GM19438 (cell line): Measurements from ENCODE around the gene TRMT61B.

Experiments used
- ATAC-seq: cut with Tn5 transposase; IDR thresholded peaks from one replicate; pipeline ENCODE4 v1.9.1; 2021; ENCODE audit warnings: low read depth; ENCODE audit not compliant: unreplicated experiment

Gene TRMT61B

DNA sequence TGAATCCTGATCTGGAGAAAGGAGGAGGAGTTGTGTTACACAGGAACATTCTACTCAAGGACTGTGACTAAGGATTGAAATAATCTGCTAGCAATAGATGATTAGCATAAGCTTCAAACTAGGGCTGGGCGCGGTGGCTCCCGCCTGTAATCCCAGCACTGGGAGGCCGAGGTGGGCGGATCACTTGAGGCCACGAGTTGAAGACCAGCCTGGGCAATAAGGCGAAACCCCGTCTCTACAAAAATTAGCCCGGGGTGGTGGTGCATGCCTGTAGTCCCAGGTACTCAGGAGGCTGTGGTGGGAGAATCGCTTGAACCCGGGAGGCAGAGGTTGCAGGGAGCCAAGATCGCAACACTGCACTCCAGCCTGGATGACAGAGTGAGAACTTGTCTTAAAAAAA lies 1.5 kb downstream of the TRMT61B start:
- no peak for ATAC-seq

DNA sequence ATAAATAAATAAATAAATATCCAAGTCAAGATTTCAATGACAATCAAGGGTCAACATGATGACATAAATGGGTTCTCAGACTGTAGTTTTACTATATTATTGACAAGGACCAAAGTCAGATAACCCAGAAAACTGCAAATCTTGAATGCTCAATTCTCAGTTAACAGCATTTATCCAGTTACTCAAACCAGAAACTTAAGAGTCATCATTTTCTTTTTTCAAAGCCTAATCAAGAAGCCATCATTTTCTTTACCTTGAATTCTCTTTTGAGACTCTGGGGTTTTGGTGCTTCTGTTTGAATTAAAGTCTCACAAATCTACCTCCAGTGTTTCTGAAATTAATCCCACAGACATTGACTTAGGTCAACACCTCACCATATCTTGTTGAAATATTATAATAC lies 14.1 kb downstream of the TRMT61B start:
- no peak for ATAC-seq

DNA sequence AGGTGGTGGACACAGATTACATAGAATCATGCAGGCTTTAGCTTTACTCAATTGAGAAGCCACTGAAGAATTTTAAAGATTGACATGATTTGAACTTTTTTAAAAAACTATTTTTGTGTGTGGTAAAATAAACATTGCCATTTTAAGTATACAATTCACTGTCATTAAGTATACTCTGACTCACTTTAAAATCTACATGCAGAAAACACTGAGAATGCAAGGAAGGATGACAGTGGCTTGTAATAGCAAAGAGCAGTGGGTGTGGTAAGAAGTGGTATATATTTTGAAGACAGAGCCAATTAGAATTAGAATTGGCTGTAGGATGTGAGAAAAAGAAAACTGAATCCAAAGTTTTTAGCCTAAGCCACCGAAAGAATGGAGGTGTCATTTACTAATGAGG lies 14.9 kb downstream of the TRMT61B start:
- ATAC-seq, result no peak

DNA sequence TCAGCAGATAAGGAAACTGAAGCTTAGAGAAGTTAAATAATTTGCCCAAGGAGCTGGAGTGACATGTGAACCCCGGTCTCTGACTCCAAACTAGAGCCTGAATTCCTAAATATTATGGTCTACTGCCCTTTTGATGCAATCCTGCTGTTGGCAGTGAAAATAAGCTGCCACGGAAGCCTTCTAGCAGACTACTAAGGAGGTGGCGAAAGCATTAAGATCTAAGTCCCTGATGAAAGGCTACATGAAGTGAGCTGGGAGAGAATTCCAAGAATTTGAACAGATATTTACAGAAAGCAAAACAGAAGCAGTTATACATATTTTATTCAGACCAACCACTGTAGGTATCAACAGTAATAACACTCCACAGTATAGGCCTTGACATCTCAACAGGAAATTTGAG lies 28.1 kb downstream of the TRMT61B start:
- ATAC-seq, result no peak

DNA sequence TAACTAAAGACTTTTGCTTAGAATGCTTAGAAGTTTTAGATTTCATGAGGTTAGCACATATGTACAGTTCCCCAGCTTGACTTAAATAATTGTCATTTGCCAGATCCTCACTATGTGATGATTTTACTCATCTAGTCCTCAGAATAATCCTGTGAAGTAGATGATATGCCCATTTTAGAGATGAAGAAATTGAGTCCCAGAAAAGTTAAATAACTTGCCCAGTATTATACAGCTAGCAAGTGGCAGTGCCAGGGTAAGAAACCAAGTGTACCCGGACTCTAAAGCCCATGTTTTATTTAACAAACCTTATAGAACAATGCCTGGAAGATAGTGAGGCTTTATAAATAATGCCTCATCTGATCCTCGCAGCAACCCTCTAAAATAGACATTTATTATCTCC lies 31.1 kb downstream of the TRMT61B start:
- no peak for ATAC-seq

DNA sequence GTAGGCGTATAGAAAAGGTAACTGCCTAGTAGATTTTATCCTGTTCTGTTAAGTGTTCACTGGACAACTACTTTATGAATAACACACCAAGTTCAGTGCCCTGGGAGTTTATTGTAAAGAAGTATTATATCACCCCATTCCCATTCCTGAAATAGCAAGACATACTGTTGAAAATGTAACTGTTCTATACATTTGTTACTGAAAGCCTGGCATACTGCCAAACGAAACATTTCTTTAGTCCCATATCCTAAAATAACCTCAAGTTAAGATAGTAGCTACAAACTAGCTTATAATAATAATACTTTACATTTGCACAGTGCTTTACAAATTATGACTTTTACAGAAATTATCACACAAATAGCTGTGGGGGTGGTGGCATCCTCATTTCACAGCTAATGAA lies 34.3 kb downstream of the TRMT61B start:
- no peak for ATAC-seq

DNA sequence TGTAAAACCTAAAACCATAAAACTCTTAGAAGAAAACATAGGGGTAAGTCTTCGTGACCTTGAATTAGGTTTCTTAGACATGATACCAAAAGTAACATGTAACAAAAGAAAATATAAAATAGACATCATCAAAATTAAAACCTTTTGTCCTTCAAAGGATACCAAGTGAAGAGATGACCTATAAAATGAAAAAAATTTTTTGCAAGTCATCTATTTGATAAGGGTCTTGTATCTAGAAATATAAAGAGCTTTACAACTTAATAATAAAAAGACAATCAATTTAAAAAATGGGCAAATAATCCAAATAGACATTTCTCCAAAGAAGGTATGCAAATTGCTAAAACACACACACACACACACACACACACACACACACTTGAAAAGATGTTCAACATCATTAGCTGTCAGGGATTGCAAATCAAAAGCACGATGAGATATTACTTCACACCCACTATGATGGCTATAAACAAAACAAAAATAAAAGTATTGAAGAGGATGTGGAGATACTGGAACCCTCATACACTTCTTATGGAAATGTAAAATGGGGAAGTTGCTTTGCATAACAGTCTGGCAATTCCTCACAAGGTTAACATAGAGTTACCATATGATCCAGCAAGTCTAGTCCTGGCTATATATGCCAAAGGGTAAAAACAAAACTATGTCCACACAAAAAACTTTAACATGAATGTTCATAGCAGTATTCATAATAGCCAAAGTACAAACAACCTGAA lies 36.2 kb downstream of the TRMT61B start:
- no peak for ATAC-seq

DNA sequence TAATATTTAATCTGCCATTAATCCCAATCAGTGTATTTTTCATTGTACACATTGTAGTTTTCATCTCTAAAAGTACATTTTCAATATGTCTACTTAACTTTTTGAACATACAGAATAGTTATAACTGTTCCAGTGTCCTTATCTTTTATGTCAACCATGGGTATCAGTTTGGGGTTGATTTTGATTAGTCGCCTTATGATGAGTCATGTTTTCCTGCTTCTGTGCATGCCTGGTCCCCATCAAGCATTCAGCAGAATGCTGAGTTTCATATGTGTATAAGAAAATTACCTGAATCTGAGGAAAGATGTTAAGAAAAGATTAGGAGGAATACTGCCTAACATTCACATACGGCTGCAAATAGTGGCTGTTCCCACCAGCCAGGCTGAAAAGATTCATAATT lies 41.7 kb downstream of the TRMT61B start:
- no peak for ATAC-seq

DNA sequence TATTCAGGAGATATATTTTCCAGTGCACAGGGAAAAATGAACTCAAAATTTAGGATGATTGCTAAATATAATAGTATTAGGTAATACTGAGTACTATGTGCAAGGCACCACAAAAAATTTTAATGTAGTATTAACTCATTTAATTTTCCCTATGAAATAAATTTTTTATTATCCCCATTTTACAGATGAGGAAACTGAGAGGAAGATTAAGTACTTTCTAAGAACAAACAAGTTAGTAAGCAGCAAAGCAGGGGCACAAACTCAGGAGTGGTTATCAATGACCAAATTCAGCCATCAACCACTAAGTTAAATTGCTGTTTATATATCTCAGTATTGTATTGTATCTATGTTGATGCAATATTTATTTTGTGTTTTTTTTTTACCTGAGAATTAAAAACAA lies 45.2 kb downstream of the TRMT61B start:
- no peak for ATAC-seq

DNA sequence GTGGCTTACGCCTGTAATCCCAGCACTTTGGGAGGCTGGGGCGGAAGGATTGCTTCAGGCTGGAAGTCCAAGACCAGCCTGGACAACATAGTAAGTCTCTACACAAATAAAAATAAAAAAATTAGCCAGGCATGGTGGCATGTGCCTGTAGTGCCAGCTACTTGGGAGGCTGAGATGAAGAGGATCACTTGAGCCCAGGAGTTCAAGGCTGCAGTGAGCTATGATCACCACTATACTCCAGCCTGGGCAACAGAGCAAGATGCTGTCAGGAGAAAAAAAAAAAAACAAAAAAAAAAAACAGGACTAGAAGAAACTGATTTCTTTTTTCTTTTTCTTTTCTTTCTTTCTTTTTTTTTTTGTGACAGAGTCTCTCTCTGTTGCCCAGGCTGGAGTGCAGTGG lies 45.9 kb downstream of the TRMT61B start:
- no peak for ATAC-seq

DNA sequence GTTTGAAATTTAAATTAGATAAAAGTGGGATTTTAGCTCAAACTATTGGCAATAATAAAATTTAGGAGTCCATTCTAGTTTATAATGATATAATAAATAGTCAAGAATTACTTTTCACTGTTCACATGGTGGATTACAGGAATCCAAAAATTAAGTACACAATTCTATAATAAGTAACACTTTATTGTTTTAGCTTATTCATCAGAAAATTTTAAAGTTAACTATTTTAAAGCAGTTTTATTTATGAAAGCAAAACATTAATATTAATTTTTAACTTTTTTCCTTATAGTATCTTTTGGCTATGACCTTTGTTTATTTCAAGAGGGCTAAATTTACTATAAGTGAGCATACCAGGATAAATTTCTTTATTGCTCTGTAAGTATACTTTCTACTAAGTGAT lies 48.1 kb downstream of the TRMT61B start:
- ATAC-seq, result no peak

DNA sequence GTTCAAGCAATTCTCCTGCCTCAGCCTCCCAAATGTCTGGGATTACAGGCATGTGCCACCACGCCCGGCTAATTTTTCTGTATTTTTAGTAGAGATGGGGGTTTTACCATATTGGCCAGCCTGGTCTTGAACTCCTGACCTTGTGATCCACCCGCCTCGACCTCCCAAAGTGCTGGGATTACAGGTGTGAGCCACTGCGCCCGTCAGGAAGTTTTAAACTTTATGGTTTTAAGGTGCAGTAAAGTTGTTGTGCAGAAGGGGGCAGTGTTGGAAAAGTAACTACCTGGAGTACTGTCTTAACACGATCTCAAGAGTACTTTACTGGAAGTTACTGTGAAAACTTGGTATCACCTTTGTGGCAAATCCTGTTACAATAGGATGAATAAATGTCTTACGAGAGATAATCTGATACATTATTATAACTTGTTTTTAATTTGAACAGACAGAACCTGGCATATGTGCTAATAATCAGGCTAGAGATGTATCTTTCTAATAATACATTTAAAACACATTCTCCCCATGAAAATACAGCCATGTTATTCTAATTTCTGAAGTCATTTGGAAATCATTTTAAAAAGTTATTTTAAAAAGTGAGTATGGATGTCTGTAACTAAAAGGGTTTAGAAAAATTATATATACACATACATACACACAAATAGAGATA lies 48.7 kb downstream of the TRMT61B start:
- ATAC-seq, result no peak

DNA sequence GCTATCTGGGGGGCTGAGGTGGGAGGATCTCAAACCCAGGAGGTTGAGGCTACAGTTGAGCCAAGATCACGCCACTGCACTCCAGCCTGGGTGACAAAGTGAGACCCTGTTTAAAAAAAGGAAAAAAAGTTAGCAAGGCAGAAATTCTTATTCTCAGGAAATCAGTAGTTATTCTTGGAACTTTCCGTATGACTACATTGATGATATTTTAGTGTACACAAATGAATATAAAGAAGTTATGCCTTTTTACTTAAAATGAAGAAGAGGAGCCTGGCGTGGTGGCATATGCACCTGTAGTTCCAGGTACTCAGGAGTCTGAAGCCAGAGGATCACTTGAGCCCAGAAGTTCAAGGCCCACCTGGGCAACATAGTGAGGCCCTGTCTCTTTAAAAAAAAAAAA lies 52.1 kb downstream of the TRMT61B start:
- ATAC-seq, result no peak

DNA sequence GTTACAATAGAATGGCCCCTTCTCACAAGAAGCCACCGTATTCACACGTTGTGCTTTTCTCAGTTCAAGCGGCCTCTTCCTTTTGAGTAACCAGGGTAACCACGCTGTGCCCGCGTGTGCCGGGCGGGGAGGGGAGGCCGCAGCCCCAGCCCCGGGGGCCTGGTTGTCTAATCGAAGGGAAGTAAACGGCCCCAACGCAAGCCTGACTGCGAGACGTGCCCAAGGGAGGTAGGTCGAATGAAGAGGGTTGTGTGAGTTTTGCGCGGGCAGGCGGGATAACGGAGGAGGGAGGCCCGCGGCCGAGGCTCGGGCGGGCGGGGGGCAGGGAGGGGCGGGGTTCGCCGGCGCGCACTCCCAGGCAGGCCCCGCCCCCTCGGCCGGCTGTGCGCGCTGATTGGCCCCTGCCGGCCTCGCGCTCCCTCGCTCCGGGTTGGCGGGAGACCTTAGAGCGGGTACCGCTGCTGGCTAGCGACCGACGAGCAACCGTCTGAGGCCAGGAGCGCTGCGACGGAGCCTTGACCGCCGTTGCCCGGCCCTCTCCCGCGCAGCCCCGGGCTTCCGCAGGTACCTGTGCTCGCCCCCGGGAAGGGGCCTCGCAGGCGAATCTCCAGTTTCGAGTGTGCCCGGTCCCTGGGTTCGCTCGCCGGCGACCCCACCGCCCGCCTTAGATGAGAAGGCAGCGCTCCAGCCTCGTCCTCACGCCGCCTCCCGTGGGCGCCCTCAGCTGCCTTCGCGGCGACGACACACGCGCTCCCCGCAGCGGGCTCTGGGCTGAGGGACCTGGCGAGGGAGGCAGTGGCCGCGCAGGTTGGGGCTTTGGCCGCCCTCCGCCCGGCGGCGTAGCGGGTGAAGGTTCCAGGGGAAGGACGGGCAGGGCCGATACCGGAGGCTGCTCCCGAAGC lies 59.5 kb downstream of the TRMT61B start, which contains the start of gene SPDYA:
TSS of gene SPDYA (plus strand) at position 451 of the 902 bp plus-strand sequence. CDS start 5,181 bp downstream, outside the sequence.
- peak; percentile 90 for ATAC-seq

DNA sequence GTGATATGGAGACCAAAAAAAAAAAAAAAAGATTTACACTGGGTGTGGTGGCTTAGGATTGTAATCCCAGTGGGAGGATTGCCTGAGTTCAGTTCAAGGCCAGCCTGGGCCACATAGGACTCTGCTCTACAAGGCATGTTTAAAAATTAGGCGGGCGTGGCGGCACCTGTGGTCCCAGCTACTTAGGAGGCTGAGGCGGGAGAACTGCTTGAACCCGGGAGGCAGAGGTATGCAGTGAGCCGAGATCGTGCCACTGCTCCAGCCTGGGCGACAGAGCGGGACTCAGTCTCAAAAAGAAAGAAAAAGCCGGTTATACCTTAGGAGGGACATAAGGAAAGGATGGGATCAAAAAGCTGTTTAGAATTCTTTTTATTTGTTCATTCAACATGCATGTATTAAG lies 60.2 kb downstream of the TRMT61B start:
- no peak for ATAC-seq

DNA sequence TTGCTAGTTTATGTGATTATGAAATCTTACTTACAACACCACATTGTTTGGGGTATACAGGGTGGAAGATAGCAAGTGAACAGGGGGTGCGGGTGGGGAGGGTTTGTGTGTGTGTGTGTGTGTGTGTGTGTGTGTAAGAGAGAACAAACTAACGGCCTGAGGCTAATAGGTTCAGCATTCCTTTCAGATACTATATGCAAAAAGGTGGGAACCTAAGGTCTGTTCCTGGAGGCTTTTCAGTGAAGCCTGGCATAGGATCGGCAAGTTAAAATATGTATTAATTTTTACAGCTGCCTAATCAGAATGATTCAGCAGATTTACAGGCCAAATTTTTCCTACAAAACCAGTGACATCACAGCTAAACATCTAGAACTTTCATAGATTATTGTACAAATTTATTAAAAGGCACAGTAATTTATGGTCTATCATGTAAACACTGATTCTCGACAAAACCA lies 67.1 kb downstream of the TRMT61B start:
- no peak for ATAC-seq

DNA sequence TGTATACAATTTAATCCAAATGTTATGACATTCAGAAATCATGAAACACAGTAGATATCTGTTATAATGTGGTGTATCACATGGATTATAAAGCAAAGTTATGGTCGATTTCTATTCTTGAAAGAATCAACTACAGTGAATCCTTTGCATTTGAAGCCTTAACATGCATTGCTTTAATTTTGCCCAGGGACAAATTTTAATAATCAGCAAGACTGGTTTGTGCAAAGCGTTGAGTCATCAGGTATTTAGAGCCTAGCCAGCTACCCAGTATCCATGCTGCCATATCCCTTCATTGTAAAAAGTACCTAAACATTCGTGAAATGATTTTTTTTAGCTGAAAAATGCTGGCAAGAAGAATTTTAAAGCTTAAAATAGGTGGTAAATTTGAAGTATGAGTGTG lies 68.4 kb downstream of the TRMT61B start:
- ATAC-seq, result no peak
